Measurements from ENCODE around the gene KAT7. TPM values are rescaled to one million over a fixed set of nuclear protein-coding genes. Genes with fewer than 3 reads are reported as not detected.
A peak's percentile ranks its signal among the peaks of the same experiment; 100 is the strongest.

Gene KAT7
- total and polyA plus RNA-seq, 2 of the 8 experiments (the other 6 are each of a cell fraction or from before 2014, with no cell fraction given): 90.9 to 139 TPM

DNA sequence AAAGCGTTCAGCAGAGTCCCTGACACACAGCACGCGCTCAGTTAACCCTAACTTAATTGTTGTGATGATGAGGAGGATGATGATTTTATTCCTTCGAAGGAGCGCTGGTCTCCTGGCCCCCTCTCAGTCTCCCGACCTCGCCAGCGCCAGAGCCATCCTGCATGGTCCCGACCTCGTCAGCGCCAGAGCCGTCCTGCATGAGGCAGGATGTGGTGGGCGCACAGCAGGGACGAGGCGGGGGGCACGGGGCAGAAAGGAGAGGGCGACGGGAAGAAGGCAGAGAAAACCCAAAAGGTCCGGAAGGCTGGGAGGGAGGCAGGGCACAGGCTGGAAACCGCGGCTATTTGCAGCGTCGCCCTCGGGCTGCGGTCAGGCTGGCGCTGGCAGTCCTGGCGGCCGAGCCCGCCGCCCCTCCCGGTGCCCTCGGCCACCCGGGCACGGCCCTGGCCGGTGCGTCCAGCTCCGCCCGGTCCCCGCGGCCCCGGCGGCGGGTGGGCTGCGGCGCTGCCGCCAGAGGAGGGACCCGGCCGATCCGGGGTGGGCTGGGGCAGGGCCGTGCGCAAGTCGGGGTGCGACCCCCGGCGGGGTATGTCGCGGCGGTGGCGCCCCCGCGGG is 62.4 kb downstream of the KAT7 start:
- peak in 1 of 2 experiments; percentile 60 for DNase-seq (ENCODE audit: low read depth in 1 of 2, low spot score in 2 of 2)
- no peak overlapping the region for H3K4ac ChIP-seq (replicated peaks; ENCODE audit: insufficient read length, low read depth, low read length)
- no peak for TF ChIP-seq CEBPB (IDR thresholded peaks at IDR 0.05; ENCODE audit: low read depth, low read length)
- TF ChIP-seq, protein P1, sequence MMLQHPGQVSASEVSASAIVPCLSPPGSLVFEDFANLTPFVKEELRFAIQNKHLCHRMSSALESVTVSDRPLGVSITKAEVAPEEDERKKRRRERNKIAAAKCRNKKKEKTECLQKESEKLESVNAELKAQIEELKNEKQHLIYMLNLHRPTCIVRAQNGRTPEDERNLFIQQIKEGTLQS (IDR thresholded peaks at IDR 0.05; ENCODE audit: insufficient read depth, low read depth, low read length): no peak
- no peak for TF ChIP-seq POLR2A (IDR thresholded peaks at IDR 0.05; ENCODE audit: control extremely low read depth in 1 of 2, low read depth in 2 of 2, low read length in 2 of 2)
- peak; percentile 47 for TF ChIP-seq EZH2 (IDR thresholded peaks at IDR 0.05; ENCODE audit: low read depth, low read length, severe bottlenecking)
- peak; percentile 22 for TF ChIP-seq RNF2 (IDR thresholded peaks at IDR 0.05; ENCODE audit: borderline replicate concordance, low read depth, low read length, missing control alignments, poor library complexity, severe bottlenecking)
- TF ChIP-seq BCL11A (IDR thresholded peaks at IDR 0.05; ENCODE audit: low read depth in 2 of 2, low read length in 2 of 2): no peak
- TF ChIP-seq FOSL1 (IDR thresholded peaks at IDR 0.05; ENCODE audit: insufficient read depth, low read depth, low read length): no peak
- TF ChIP-seq BRCA1 (IDR thresholded peaks at IDR 0.05; ENCODE audit: low read depth, low read length): no peak
- TF ChIP-seq SAP30 (IDR thresholded peaks at IDR 0.05; ENCODE audit: insufficient read depth, insufficient replicate concordance, low read length): no peak
- 0 out of 2 replicates have a peak, but pooled peaks have one; percentile 37 for TF ChIP-seq POLR2AphosphoS5 (IDR thresholded peaks at IDR 0.05; ENCODE audit: low read depth, low read length)

More for the DNA sequence above, 62.4 kb downstream of the KAT7 start:
- Histone ChIP-seq H2BK5ac (ENCODE audit: low read depth, low read length) (no peak overlapping the region), H2BK15ac (ENCODE audit: low read length) (no peak overlapping the region), H3K4me2 (ENCODE audit: insufficient read depth in 1 of 2, low read depth in 2 of 2, low read length in 2 of 2) (peak overlapping the region; percentile 89 to 97), H2BK20ac (ENCODE audit: low read length) (no peak overlapping the region), H3K79me2 (ENCODE audit: control insufficient read depth in 1 of 2, insufficient read depth in 2 of 2, low read length in 2 of 2) (no peaks in the 10 kb centered on the region), H3K4me1 (replicated peaks in 1 of 4; ENCODE audit: control insufficient read depth in 3 of 4, insufficient read depth in 4 of 4, low read length in 3 of 4) (peaks cover 3 to 10% (median 3%) of the 10 kb centered on the region in 4 experiments; a peak in 6 of 7 replicates), H3K56ac (replicated peaks; ENCODE audit: insufficient read length, low read depth, low read length) (no peak overlapping the region), H4K8ac (ENCODE audit: extremely low read depth, insufficient read depth, low read length) (peak overlapping the region; percentile 84; the same call in 1 of the 2 replicates), H3K14ac (ENCODE audit: insufficient read length) (no peak overlapping the region), H2BK120ac (replicated peaks; ENCODE audit: low read depth, low read length) (no peak overlapping the region), H3K27ac (ENCODE audit: low read depth, low read length) (no peak overlapping the region), H3K79me1 (ENCODE audit: low read depth, low read length) (no peaks in the 10 kb centered on the region), H2AK5ac (ENCODE audit: low read depth, low read length) (no peak overlapping the region), H3K27me3 (replicated peaks in 1 of 4; ENCODE audit: control insufficient read depth in 3 of 4, extremely low read depth in 1 of 4, insufficient read depth in 3 of 4, low read length in 3 of 4) (peaks cover 1 to 23% (median 12%) of the 10 kb centered on the region in 4 experiments; a peak in 6 of 7 replicates), H2AFZ (ENCODE audit: low read length) (no peak overlapping the region), H3K9me3 (ENCODE audit: insufficient read depth in 2 of 2, low read depth in 1 of 2, low read length in 1 of 2) (no peaks in the 10 kb centered on the region), H3K9ac (replicated peaks in 1 of 4; ENCODE audit: extremely low read depth in 1 of 4, low read depth in 3 of 4, low read length in 3 of 4) (peak overlapping the region in 1 of 4 experiments; percentile 27; a peak in 1 of 7 replicates), H3K4me3 (ENCODE audit: extremely low read depth in 1 of 4, insufficient read depth in 2 of 4, low read depth in 3 of 4, low read length in 4 of 4) (peak overlapping the region; percentile 35 to 65 (median 51)), H3K23ac (ENCODE audit: insufficient read length) (no peak overlapping the region), H3K18ac (ENCODE audit: extremely low read depth, low read length) (no peak overlapping the region; the same call in 1 of the 2 replicates), H4K5ac (ENCODE audit: insufficient read length, low read depth, low read length) (no peak overlapping the region), H4K20me1 (replicated peaks in 1 of 2; ENCODE audit: control insufficient read depth in 1 of 2, insufficient read depth in 2 of 2, low read length in 2 of 2) (peaks cover 3 to 7% of the 10 kb centered on the region in 2 experiments), H4K91ac (replicated peaks; ENCODE audit: insufficient read length, low read length) (no peak overlapping the region), H3K23me2 (ENCODE audit: low read depth, low read length) (peaks cover 8% of the 10 kb centered on the region; the same call in 1 of the 2 replicates), H2BK12ac (ENCODE audit: low read depth, low read length) (0 out of 2 replicates have a peak overlapping the region, but pooled peaks have one; percentile 39), H3K36me3 (ENCODE audit: control insufficient read depth in 2 of 4, insufficient read depth in 4 of 4, low read length in 3 of 4) (no peaks in the 10 kb centered on the region; a peak in 1 of 8 replicates)
- POLR2A ChIA-PET (ENCODE audit: partially characterized antibody): interaction anchor here (0.6 to 2.2 kb wide), 7 partner anchors 12 to 174 kb away, joined by 3 to 6 read pairs (median 4); no protein-coding TSS in a partner anchor
- CTCF ChIA-PET (ENCODE audit: partially characterized antibody): interaction anchor here (0.7 to 26.5 kb wide), 14 partner anchors 10 to 283 kb away, joined by 3 to 547 read pairs (median 4); partner anchors contain the start of genes DLX3 and SLC35B1
- 6% methylated on average over 30 of the region's 61 CpGs; no CpG with 5 or more reads in 1 of the 2 experiments for WGBS, 2 experiments (ENCODE audit: extremely low coverage in 1 of 2, insufficient coverage in 1 of 2, insufficient read length in 1 of 2, insufficient replicate concordance in 2 of 2, low coverage in 1 of 2, low lambda C conversion rate in 2 of 2, missing lambda C conversion rate in 1 of 2)
- no peak for FAIRE-seq

Measured in H1 (cell line).